ENCODE measurements around the gene SUN1. TPM values are rescaled to one million over a fixed set of nuclear protein-coding genes. Genes with fewer than 3 reads are reported as not detected.
A peak's percentile ranks its signal among the peaks of the same experiment; 100 is the strongest.

SUN1 gene
- total and polyA plus RNA-seq, 2 of the 8 experiments (the other 6 are each of a cell fraction or from before 2014, with no cell fraction given), result 108 to 158 TPM

- H3K4me3 ChIP-seq (ENCODE audit: extremely low read depth in 1 of 4, insufficient read depth in 2 of 4, low read depth in 3 of 4, low read length in 4 of 4), result no peak overlapping the region
- H4K5ac ChIP-seq (ENCODE audit: insufficient read length, low read depth, low read length), result no peak overlapping the region
- no peak overlapping the region for H3K18ac ChIP-seq (ENCODE audit: extremely low read depth, low read length)
- H4K20me1 ChIP-seq (replicated peaks in 1 of 2; ENCODE audit: control insufficient read depth in 1 of 2, insufficient read depth in 2 of 2, low read length in 2 of 2), result peaks cover 35 to 46% of the 10 kb centered on the region in 2 experiments
- DNase-seq (ENCODE audit: low read depth in 1 of 2, low spot score in 2 of 2), result no peak
- H3K56ac ChIP-seq (replicated peaks; ENCODE audit: insufficient read length, low read depth, low read length), result no peak overlapping the region
- ChIA-PET POLR2A (ENCODE audit: partially characterized antibody) (no interaction called here), CTCF (ENCODE audit: partially characterized antibody) (interaction anchor here (0.9 to 1.1 kb wide), 2 partner anchors 37 to 191 kb away, joined by 3 read pairs; no protein-coding TSS in a partner anchor)
- no peak overlapping the region for H3K4ac ChIP-seq (replicated peaks; ENCODE audit: insufficient read length, low read depth, low read length)
- no peaks in the 10 kb centered on the region for H3K23me2 ChIP-seq (ENCODE audit: low read depth, low read length)
- FAIRE-seq, result no peak
- no peak overlapping the region for H3K14ac ChIP-seq (ENCODE audit: insufficient read length)
- H2BK20ac ChIP-seq (ENCODE audit: low read length), result no peak overlapping the region
- no peak overlapping the region for H2BK120ac ChIP-seq (replicated peaks; ENCODE audit: low read depth, low read length)
- no peak overlapping the region for H3K9ac ChIP-seq (replicated peaks in 1 of 4; ENCODE audit: extremely low read depth in 1 of 4, low read depth in 3 of 4, low read length in 3 of 4)
- H4K91ac ChIP-seq (replicated peaks; ENCODE audit: insufficient read length, low read length), result no peak overlapping the region
- no peaks in the 10 kb centered on the region for H3K9me3 ChIP-seq (ENCODE audit: insufficient read depth in 2 of 2, low read depth in 1 of 2, low read length in 1 of 2)
- no peak overlapping the region for H2AK5ac ChIP-seq (ENCODE audit: low read depth, low read length)
- H2BK12ac ChIP-seq (ENCODE audit: low read depth, low read length), result no peak overlapping the region
- no peak overlapping the region for H2BK15ac ChIP-seq (ENCODE audit: low read length)
- H3K27me3 ChIP-seq (replicated peaks in 1 of 4; ENCODE audit: control insufficient read depth in 3 of 4, extremely low read depth in 1 of 4, insufficient read depth in 3 of 4, low read length in 3 of 4), result no peaks in the 10 kb centered on the region
- H3K79me2 ChIP-seq (ENCODE audit: control insufficient read depth in 1 of 2, insufficient read depth in 2 of 2, low read length in 2 of 2), result peaks cover 63 to 98% of the 10 kb centered on the region in 2 experiments
- H3K4me1 ChIP-seq (replicated peaks in 1 of 4; ENCODE audit: control insufficient read depth in 3 of 4, insufficient read depth in 4 of 4, low read length in 3 of 4), result peaks cover 3 to 20% (median 7%) of the 10 kb centered on the region in 4 experiments; a peak in 6 of 7 replicates
- no peak overlapping the region for H3K23ac ChIP-seq (ENCODE audit: insufficient read length)
- peaks cover 21% of the 10 kb centered on the region for H3K79me1 ChIP-seq (ENCODE audit: low read depth, low read length)
- H2AFZ ChIP-seq (ENCODE audit: low read length), result no peak overlapping the region
- H3K27ac ChIP-seq (ENCODE audit: low read depth, low read length), result no peak overlapping the region
- H3K36me3 ChIP-seq (ENCODE audit: control insufficient read depth in 2 of 4, insufficient read depth in 4 of 4, low read length in 3 of 4), result no peaks in the 10 kb centered on the region; a peak in 1 of 8 replicates
- WGBS, 2 experiments (ENCODE audit: extremely low coverage in 1 of 2, insufficient coverage in 1 of 2, insufficient read length in 1 of 2, insufficient replicate concordance in 2 of 2, low coverage in 1 of 2, low lambda C conversion rate in 2 of 2, missing lambda C conversion rate in 1 of 2), result 87% methylated on average over 7 of the region's 7 CpGs; no CpG with 5 or more reads in 1 of the 2 experiments
- H3K4me2 ChIP-seq (ENCODE audit: insufficient read depth in 1 of 2, low read depth in 2 of 2, low read length in 2 of 2), result no peak overlapping the region
- 0 out of 2 replicates have a peak overlapping the region, but pooled peaks have one; percentile 52 for H2BK5ac ChIP-seq (ENCODE audit: low read depth, low read length)
- no peak overlapping the region for H4K8ac ChIP-seq (ENCODE audit: extremely low read depth, insufficient read depth, low read length)
- TF ChIP-seq SIN3A (conservative IDR thresholded peaks at IDR 0.05 in 1 of 2, IDR thresholded peaks at IDR 0.05 in 1 of 2; ENCODE audit: low read depth in 1 of 2, low read length in 2 of 2) (no peak), ZNF274 (IDR thresholded peaks at IDR 0.05; ENCODE audit: borderline replicate concordance, extremely low read depth, low read length) (no peak), SIX5 (IDR thresholded peaks at IDR 0.05; ENCODE audit: low read depth, low read length) (no peak), RBBP5 (IDR thresholded peaks at IDR 0.05; ENCODE audit: borderline replicate concordance, low read depth, low read length) (no peak), CBX8 (IDR thresholded peaks at IDR 0.05; ENCODE audit: borderline replicate concordance, low read depth, low read length) (no peak), JUND (IDR thresholded peaks at IDR 0.05; ENCODE audit: low read length) (no peak), TEAD4 (IDR thresholded peaks at IDR 0.05; ENCODE audit: low read depth, low read length) (no peak), RXRA (IDR thresholded peaks at IDR 0.05; ENCODE audit: insufficient read depth, low read depth, low read length) (no peak), ASH2L (IDR thresholded peaks at IDR 0.05; ENCODE audit: low read length) (no peak), CHD2 (IDR thresholded peaks at IDR 0.05; ENCODE audit: low read length) (no peak), SRF (IDR thresholded peaks at IDR 0.05; ENCODE audit: low read depth, low read length) (no peak), RAD21 (IDR thresholded peaks at IDR 0.05 in 1 of 2, conservative IDR thresholded peaks at IDR 0.05 in 1 of 2; ENCODE audit: low read depth in 2 of 2, low read length in 2 of 2) (no peak), BRCA1 (IDR thresholded peaks at IDR 0.05; ENCODE audit: low read depth, low read length) (no peak), JUN (IDR thresholded peaks at IDR 0.05; ENCODE audit: low read depth, low read length) (no peak), TAF7 (optimal IDR thresholded peaks at IDR 0.05; ENCODE audit: borderline replicate concordance, low read depth, low read length) (no peak)
These were observed 8.2 kb upstream of the SUN1 start for GRCh38 chr7:824081-824480.
